ENCODE measurements around the gene ARMC12.

ARMC12 gene

DNA sequence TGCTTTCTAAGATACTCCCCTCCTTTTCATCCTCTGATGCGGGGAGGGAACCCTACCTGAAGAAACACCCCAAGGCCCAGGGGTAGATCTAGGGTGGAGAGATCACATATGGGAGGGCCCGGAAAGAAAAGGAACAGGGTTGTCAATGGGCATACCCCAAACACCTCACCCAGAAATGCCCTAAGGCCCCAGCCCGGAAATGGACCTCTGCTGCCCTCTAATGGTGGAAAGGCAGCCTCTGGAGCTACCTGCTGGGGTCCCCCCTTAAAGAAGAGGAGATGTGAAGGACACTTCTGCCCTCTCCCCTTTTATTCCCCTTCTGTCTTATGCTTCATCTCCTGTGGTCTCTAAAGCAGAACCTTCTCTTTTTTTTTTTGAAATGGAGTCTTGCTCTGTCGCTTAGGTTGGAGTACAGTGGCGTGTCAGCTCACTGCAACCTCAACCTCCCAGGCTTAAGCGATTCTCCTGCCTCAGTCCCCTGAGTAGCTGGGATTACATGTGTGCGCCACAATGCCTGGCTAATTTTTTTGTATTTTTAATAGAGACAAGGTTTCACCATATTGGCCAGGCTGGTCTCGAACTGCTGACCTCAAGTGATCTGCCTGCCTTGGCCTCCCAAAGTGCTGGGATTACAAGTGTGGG is 458 bp upstream of the ARMC12 start:
- DNase-seq = peak; percentile 89
- no peak overlapping the region for H3K27ac Mint-ChIP-seq
- H3K9me3 Mint-ChIP-seq = no peaks in the 10 kb centered on the region
- no peak overlapping the region for H3K4me3 Mint-ChIP-seq
- peak; percentile 42 for ATAC-seq
- H3K27me3 Mint-ChIP-seq = no peaks in the 10 kb centered on the region
- H3K36me3 Mint-ChIP-seq (ENCODE audit: low read depth) = no peaks in the 10 kb centered on the region
- peaks cover 46% of the 10 kb centered on the region for H3K4me1 Mint-ChIP-seq

- no peaks in the 10 kb centered on the region for H3K27me3 Mint-ChIP-seq
- no peaks in the 10 kb centered on the region for H3K36me3 Mint-ChIP-seq (ENCODE audit: low read depth)
- H3K9me3 Mint-ChIP-seq = no peaks in the 10 kb centered on the region
- ATAC-seq = peak; percentile 60
- peaks cover 40% of the 10 kb centered on the region for H3K4me1 Mint-ChIP-seq
- no peak for DNase-seq
- H3K27ac Mint-ChIP-seq = peak overlapping the region; percentile 59
- H3K4me3 Mint-ChIP-seq = peak overlapping the region; percentile 33
Observed at GRCh38 chr6:35737413-35738211, 780 bp downstream of the ARMC12 start.

DNA sequence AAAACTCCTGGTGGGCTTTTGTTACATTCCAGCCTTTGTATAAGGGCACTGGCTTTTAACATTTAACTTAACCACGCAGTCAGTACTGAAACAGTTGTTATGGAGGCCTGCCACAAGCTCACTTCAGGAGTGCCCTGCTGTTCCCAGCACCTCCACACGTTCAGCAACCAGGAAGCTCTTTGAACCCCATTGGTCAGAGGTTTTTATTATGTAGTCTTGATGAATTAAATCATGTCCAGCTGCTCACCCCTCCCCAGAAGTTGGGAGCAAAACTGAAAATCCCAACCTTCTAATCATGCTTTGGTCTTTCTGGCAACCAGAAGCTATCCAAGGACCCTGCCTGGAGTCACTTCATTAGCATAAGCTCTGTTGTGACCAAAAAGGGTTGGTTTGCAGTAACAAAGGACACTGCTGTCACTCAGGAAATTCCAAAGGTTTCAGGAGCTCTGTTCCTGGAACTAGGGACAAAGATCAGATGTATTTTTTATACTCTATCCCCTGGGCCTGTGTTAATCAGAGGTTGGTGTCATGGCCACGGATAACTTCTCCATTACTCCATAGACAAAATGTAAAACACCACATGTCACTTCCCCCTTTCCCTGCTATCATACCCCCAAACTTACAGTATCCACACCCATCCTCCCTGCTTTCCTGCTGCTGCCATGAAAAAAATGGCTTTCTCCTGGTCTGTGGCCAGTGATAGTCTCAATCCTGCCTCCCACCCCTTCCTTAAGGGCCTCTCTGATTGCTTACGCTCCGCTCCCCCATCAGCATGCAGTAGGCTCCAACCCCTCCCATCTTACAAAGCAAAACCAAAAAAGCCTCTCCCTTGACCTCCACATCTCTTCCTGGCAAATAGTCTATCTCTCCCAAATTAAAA is 3.1 kb downstream of the ARMC12 start:
- no peaks in the 10 kb centered on the region for H3K9me3 Mint-ChIP-seq
- DNase-seq (no peak), ATAC-seq (no peak)
- no peaks in the 10 kb centered on the region for H3K36me3 Mint-ChIP-seq (ENCODE audit: low read depth)
- no peaks in the 10 kb centered on the region for H3K27me3 Mint-ChIP-seq
- no peak overlapping the region for H3K4me3 Mint-ChIP-seq
- H3K4me1 Mint-ChIP-seq = peaks cover 20% of the 10 kb centered on the region
- H3K27ac Mint-ChIP-seq = no peak overlapping the region

- no peak overlapping the region for H3K27ac Mint-ChIP-seq
- H3K4me3 Mint-ChIP-seq = no peak overlapping the region
- DNase-seq = no peak
- no peaks in the 10 kb centered on the region for H3K36me3 Mint-ChIP-seq (ENCODE audit: low read depth)
- H3K27me3 Mint-ChIP-seq = no peaks in the 10 kb centered on the region
- H3K9me3 Mint-ChIP-seq = peaks cover 4% of the 10 kb centered on the region
- no peaks in the 10 kb centered on the region for H3K4me1 Mint-ChIP-seq
- no peak for ATAC-seq
Observed at GRCh38 chr6:35742842-35743241, 6.0 kb downstream of the ARMC12 start.

- DNase-seq = no peak
- H3K27ac Mint-ChIP-seq = no peak overlapping the region
- no peak overlapping the region for H3K4me3 Mint-ChIP-seq
Observed at GRCh38 chr6:35745509-35745908, 8.7 kb downstream of the ARMC12 start.

DNA sequence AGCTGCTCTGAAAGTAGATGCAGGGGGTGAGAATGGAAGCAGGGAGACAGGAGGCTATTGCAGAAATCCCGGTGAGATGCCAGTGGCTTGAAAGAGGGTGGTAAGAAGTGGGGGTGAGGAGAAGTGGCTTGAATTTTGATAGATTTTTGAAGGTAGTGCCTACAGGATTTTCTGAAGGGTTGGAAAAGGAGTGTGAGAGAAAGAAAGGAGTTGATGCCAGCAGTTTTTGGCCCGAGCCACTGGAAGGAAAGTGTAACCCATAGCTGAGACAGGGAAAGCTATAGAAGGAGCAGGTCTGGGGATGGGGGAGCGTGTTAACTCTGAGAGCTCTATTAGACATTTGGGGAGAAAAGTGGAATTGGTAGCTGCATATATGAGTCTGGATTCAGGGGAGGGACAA is 9.7 kb downstream of the ARMC12 start:
- Mint-ChIP-seq H3K27me3 (no peaks in the 10 kb centered on the region), H3K4me3 (no peak overlapping the region), H3K9me3 (peaks cover 6% of the 10 kb centered on the region), H3K36me3 (ENCODE audit: low read depth) (no peaks in the 10 kb centered on the region), H3K4me1 (no peaks in the 10 kb centered on the region), H3K27ac (no peak overlapping the region)
- DNase-seq (no peak), ATAC-seq (no peak)

More at GRCh38 chr6:35745509-35745908, 8.7 kb downstream of the ARMC12 start:
- H3K4me1 Mint-ChIP-seq = no peaks in the 10 kb centered on the region
- no peaks in the 10 kb centered on the region for H3K27me3 Mint-ChIP-seq
- H3K9me3 Mint-ChIP-seq = peaks cover 6% of the 10 kb centered on the region
- no peak for ATAC-seq
- H3K36me3 Mint-ChIP-seq (ENCODE audit: low read depth) = no peaks in the 10 kb centered on the region

GRCh38 chr6:35747877-35748276 is 11.0 kb downstream of the ARMC12 start:
- no peak overlapping the region for H3K4me3 Mint-ChIP-seq
- DNase-seq (no peak), ATAC-seq (no peak)
- H3K9me3 Mint-ChIP-seq = peaks cover 6% of the 10 kb centered on the region
- no peaks in the 10 kb centered on the region for H3K27me3 Mint-ChIP-seq
- no peak overlapping the region for H3K27ac Mint-ChIP-seq
- no peaks in the 10 kb centered on the region for H3K36me3 Mint-ChIP-seq (ENCODE audit: low read depth)
- no peaks in the 10 kb centered on the region for H3K4me1 Mint-ChIP-seq

GRCh38 chr6:35750557-35750956 is 13.7 kb downstream of the ARMC12 start:
- DNase-seq (no peak), ATAC-seq (no peak)
- H3K27me3 Mint-ChIP-seq = no peaks in the 10 kb centered on the region
- no peaks in the 10 kb centered on the region for H3K4me1 Mint-ChIP-seq
- H3K27ac Mint-ChIP-seq = no peak overlapping the region
- peaks cover 6% of the 10 kb centered on the region for H3K9me3 Mint-ChIP-seq
- H3K36me3 Mint-ChIP-seq (ENCODE audit: low read depth) = no peaks in the 10 kb centered on the region
- no peak overlapping the region for H3K4me3 Mint-ChIP-seq

DNA sequence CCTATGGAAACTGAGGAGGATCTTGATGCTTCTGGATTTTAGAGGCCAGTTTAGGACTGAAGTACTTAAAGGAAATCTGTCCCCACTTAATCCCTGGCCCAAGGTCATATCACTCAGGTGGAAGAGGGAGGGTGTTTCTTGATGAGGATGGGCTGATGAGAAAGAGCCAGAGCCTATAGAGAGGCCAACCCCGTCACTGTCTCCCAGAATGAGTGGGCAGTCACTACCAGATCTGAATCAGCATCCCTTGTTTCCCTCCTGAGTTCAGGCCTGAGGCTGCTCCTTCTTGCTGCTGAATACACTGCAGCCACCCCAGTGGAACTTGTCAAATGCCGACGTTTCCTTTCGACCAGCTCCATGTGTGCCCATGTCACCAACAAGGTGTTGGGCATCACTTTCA is 14.8 kb downstream of the ARMC12 start:
- ATAC-seq (peak; percentile 68), DNase-seq (no peak)
- Mint-ChIP-seq H3K36me3 (ENCODE audit: low read depth) (no peaks in the 10 kb centered on the region), H3K27me3 (peaks cover 2% of the 10 kb centered on the region), H3K4me3 (no peak overlapping the region), H3K4me1 (no peaks in the 10 kb centered on the region), H3K9me3 (peaks cover 6% of the 10 kb centered on the region), H3K27ac (no peak overlapping the region)

GRCh38 chr6:35752330-35752729 is 15.5 kb downstream of the ARMC12 start:
- Mint-ChIP-seq H3K9me3 (peaks cover 6% of the 10 kb centered on the region), H3K4me3 (no peak overlapping the region)

GRCh38 chr6:35754452-35755277 is 17.8 kb downstream of the ARMC12 start:
- Mint-ChIP-seq H3K36me3 (ENCODE audit: low read depth) (no peaks in the 10 kb centered on the region), H3K4me1 (no peaks in the 10 kb centered on the region), H3K27me3 (peaks cover 5% of the 10 kb centered on the region), H3K4me3 (no peak overlapping the region), H3K27ac (no peak overlapping the region), H3K9me3 (no peaks in the 10 kb centered on the region)
- no peak for DNase-seq
- no peak for ATAC-seq

More at GRCh38 chr6:35752330-35752729, 15.5 kb downstream of the ARMC12 start:
- Mint-ChIP-seq H3K36me3 (ENCODE audit: low read depth) (no peaks in the 10 kb centered on the region), H3K27ac (no peak overlapping the region), H3K4me1 (no peaks in the 10 kb centered on the region), H3K27me3 (peaks cover 2% of the 10 kb centered on the region)
- DNase-seq (no peak), ATAC-seq (no peak)

DNA sequence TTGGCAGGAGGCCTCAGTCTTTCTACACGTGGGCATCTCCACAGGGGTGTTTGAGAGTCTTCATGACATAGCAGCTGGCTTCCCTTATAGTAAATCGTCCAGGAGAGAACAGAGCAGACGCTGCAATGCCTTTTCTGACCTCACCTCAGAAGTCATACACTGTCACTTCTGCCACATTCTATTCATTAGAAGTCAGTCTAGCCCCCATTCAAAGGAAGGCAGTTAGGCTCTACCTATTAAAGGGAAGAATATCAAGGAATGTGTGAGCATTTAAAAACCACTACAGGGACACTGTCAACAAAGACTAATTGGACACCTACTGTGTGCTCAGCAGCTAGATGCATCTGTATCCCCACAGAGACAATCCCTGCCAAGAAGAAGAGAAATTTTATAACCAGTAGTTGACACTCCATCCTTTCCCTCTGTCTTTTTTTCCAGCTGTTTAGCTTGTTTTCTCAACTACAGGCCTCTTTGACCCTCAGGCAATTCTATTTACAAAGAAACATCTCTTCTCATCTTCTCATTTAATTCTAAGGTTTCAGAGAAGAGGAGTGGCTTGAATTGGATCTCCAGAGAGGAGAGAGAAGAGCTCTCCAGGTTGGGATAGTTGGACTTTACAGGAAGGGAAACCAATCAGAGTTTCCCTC is 18.6 kb downstream of the ARMC12 start:
- Mint-ChIP-seq H3K4me1 (no peaks in the 10 kb centered on the region), H3K9me3 (no peaks in the 10 kb centered on the region), H3K27me3 (peaks cover 10% of the 10 kb centered on the region), H3K4me3 (no peak overlapping the region), H3K36me3 (ENCODE audit: low read depth) (no peaks in the 10 kb centered on the region), H3K27ac (no peak overlapping the region)
- DNase-seq (no peak), ATAC-seq (no peak)

- Mint-ChIP-seq H3K27ac (no peak overlapping the region), H3K4me1 (no peaks in the 10 kb centered on the region), H3K36me3 (ENCODE audit: low read depth) (no peaks in the 10 kb centered on the region), H3K4me3 (no peak overlapping the region), H3K9me3 (no peaks in the 10 kb centered on the region), H3K27me3 (peaks cover 20% of the 10 kb centered on the region)
- DNase-seq (no peak), ATAC-seq (no peak)
Observed at GRCh38 chr6:35757456-35758123, 20.8 kb downstream of the ARMC12 start.

Measured in activated naive CD8-positive, alpha-beta T cell treated with anti-CD3 and anti-CD28 coated beads, Interleukin-2, amount 50 U/mL, for 24 hours (primary cell).